Lung (tissue), 12 donors: ENCODE results near the gene CIRBP. TPM values are rescaled to one million over a fixed set of nuclear protein-coding genes. Genes with fewer than 3 reads are reported as not detected.

Experiments used
- ATAC-seq: fragments of 200-7000 bp; cut with Tn5 transposase; one replicate; pipeline ENCODE4 v1.9.1; 2020; ENCODE audit warnings: moderate number of reproducible peaks; ENCODE audit not compliant: insufficient read depth, low FRiP score
- DNase-seq, 3 donors: peaks; one replicate each; pipeline ENCODE4 v3.0.0-alpha.2; 2013 to 2017
- H3K27ac ChIP-seq, 2 donors: one replicate each; pipeline ENCODE4 v1.5.1; 2013; ENCODE audit warnings: mild to moderate bottlenecking in 2 of 2, moderate library complexity in 2 of 2, control low read depth in 1 of 2, inconsistent platforms in 1 of 2, low read depth in 1 of 2, low read length in 1 of 2
- H3K27me3 ChIP-seq, 3 donors: one replicate each; pipeline ENCODE4 v1.5.1; 2013; ENCODE audit warnings: low read length in 2 of 3; ENCODE audit not compliant: control insufficient read depth in 3 of 3, insufficient read depth in 3 of 3
- H3K36me3 ChIP-seq, 4 donors: one replicate each; pipeline ENCODE4 v1.5.1; 2013; ENCODE audit warnings: low read length in 4 of 4, mild to moderate bottlenecking in 1 of 4, moderate library complexity in 1 of 4; ENCODE audit not compliant: control insufficient read depth in 4 of 4, insufficient read depth in 4 of 4
- H3K4me1 ChIP-seq, 5 donors: one replicate each; pipeline ENCODE4 v1.5.1; 2013; ENCODE audit warnings: low read length in 5 of 5, mild to moderate bottlenecking in 2 of 5, moderate library complexity in 1 of 5; ENCODE audit not compliant: control insufficient read depth in 5 of 5, insufficient read depth in 5 of 5
- H3K4me3 ChIP-seq: one replicate; pipeline ENCODE4 v1.5.1; 2013; ENCODE audit warnings: mild to moderate bottlenecking, control low read depth, moderate library complexity
- H3K9ac ChIP-seq, 2 donors: one replicate each; pipeline ENCODE4 v1.5.1; 2013; ENCODE audit warnings: low read length in 2 of 2, control low read depth in 1 of 2; ENCODE audit not compliant: insufficient read depth in 1 of 2
- H3K9me3 ChIP-seq, 4 donors: one replicate each; pipeline ENCODE4 v1.5.1; 2013; ENCODE audit warnings: low read length in 3 of 4, mild to moderate bottlenecking in 1 of 4, moderate library complexity in 1 of 4; ENCODE audit not compliant: control insufficient read depth in 4 of 4, insufficient read depth in 3 of 4
- CTCF ChIP-seq: IDR thresholded peaks from 2 replicates; pipeline ENCODE4 v1.5.1; 2012; ENCODE audit warnings: mild to moderate bottlenecking; ENCODE audit errors: control extremely low read depth, extremely low read depth
- WGBS, 2 donors: extraction: QIAGEN DNeasy Blood & Tissue Kit; methylation state at CpG; one replicate each; pipeline ENCODE4 v1.1.7; 2013; 5-methylcytosine and 5-hydroxymethylcytosine counted together
- polyA plus RNA-seq, 2 donors: library from polyadenylated mRNA; stranded (reverse); fragments of 200-250 nt; gene quantifications; one replicate each; pipeline ENCODE4 v1.2.1, GENCODE V29; 2013
- total RNA-seq, 2 donors: library from RNA; depleted of rRNA in 1 of 2; stranded (reverse); fragments of >200 nt in 1 of 2; gene quantifications; one replicate each; pipeline ENCODE4 v1.2.1, GENCODE V29; 2014 to 2021
- donor health status: control.
- donor health status: control.
- donor health status: Bipolar disorder and iron deficiency.
- donor health status: healthy.
- donor health status: DM: yes; HTN: yes; CAD: no.

The CIRBP gene
- total and polyA plus RNA-seq, 4 donors: 313 to 488 (median 439) TPM

GRCh38 chr19:1258163-1258492 is 11.0 kb upstream of the CIRBP start:
- peaks cover 14 to 42% (median 25%) of the 10 kb centered on the region in 4 donors for H3K36me3 ChIP-seq
- DNase-seq (no peak), ATAC-seq (no peak)
- H3K9ac ChIP-seq: no peak overlapping the region
- TF ChIP-seq CTCF: no peak
- H3K4me1 ChIP-seq: peaks cover 6 to 53% (median 33%) of the 10 kb centered on the region in 5 donors
- no peaks in the 10 kb centered on the region for H3K9me3 ChIP-seq
- no peaks in the 10 kb centered on the region for H3K27me3 ChIP-seq
- H3K27ac ChIP-seq: peak overlapping the region; percentile 30 to 71
- WGBS, 2 donors: 68 to 90% methylated on average over 8 of the region's 8 CpGs
- H3K4me3 ChIP-seq: no peak overlapping the region

GRCh38 chr19:1258707-1259205 is 10.4 kb upstream of the CIRBP start:
- H3K9ac ChIP-seq: no peak overlapping the region
- WGBS, 2 donors: 13 to 25% methylated on average over 15 of the region's 15 CpGs
- no peak overlapping the region for H3K4me3 ChIP-seq

GRCh38 chr19:1259206-1259875 is 9.8 kb upstream of the CIRBP start:
- no peak for TF ChIP-seq CTCF
- Histone ChIP-seq H3K9ac (no peak overlapping the region), H3K4me3 (no peak overlapping the region)

More at GRCh38 chr19:1258707-1259205, 10.4 kb upstream of the CIRBP start:
- DNase-seq (no peak), ATAC-seq (no peak)
- Histone ChIP-seq H3K27ac (peak overlapping the region; percentile 83 to 97), H3K36me3 (peaks cover 14 to 37% (median 23%) of the 10 kb centered on the region in 4 donors), H3K9me3 (no peaks in the 10 kb centered on the region), H3K27me3 (no peaks in the 10 kb centered on the region), H3K4me1 (peaks cover 4 to 51% (median 27%) of the 10 kb centered on the region in 5 donors)
- TF ChIP-seq CTCF: no peak

More at GRCh38 chr19:1259206-1259875, 9.8 kb upstream of the CIRBP start:
- H3K27ac ChIP-seq: peak overlapping the region; percentile 83 to 97
- H3K27me3 ChIP-seq: no peaks in the 10 kb centered on the region
- ATAC-seq (no peak), DNase-seq (peak; percentile 56 to 72 (median 69))
- WGBS, 2 donors: 7 to 11% methylated on average over 17 of the region's 17 CpGs
- H3K36me3 ChIP-seq: peaks cover 13 to 31% (median 20%) of the 10 kb centered on the region in 4 donors
- peaks cover 0 to 45% (median 26%) of the 10 kb centered on the region in 5 donors for H3K4me1 ChIP-seq
- H3K9me3 ChIP-seq: no peaks in the 10 kb centered on the region
